Nephron progenitor cell (in vitro differentiated cells): ENCODE results near the gene RPL29.

Experiments used
- DNase-seq: peaks from one replicate; pipeline ENCODE4 v3.0.0; 2021
- H3K27ac Mint-ChIP-seq: 2 replicates; pipeline ENCODE4 v1.8.0; 2021; ENCODE audit warnings: mild to moderate bottlenecking, moderate library complexity, mixed read lengths
- H3K27me3 Mint-ChIP-seq: 2 replicates; pipeline ENCODE4 v1.8.0; 2021; ENCODE audit warnings: mild to moderate bottlenecking, low read depth, mixed read lengths; ENCODE audit not compliant: poor library complexity
- H3K36me3 Mint-ChIP-seq: 2 replicates; pipeline ENCODE4 v1.8.0; 2021; ENCODE audit warnings: low read depth, mixed read lengths
- H3K4me1 Mint-ChIP-seq: 2 replicates; pipeline ENCODE4 v1.8.0; 2021; ENCODE audit warnings: mixed read lengths
- H3K4me3 Mint-ChIP-seq: 2 replicates; pipeline ENCODE4 v1.8.0; 2021; ENCODE audit warnings: mild to moderate bottlenecking, moderate library complexity, mixed read lengths
- H3K9me3 Mint-ChIP-seq: 2 replicates; pipeline ENCODE4 v1.8.0; 2021; ENCODE audit warnings: mild to moderate bottlenecking, moderate library complexity, mixed read lengths
- CTCF ChIP-seq: fragments of 200-600 bp; sonication (generic); IDR thresholded peaks from 2 replicates; pipeline ENCODE4 v1.5.0; 2021; ENCODE audit warnings: antibody characterized with exemption

Gene RPL29

GRCh38 chr3:51963951-51964451 is 31.7 kb downstream of the RPL29 start:
- Mint-ChIP-seq H3K4me1 (peaks cover 66% of the 10 kb centered on the region), H3K27ac (no peak overlapping the region), H3K4me3 (peak overlapping the region; percentile 93), H3K27me3 (no peaks in the 10 kb centered on the region), H3K36me3 (peaks cover 20% of the 10 kb centered on the region), H3K9me3 (no peaks in the 10 kb centered on the region)
- no peak for TF ChIP-seq CTCF
- DNase-seq: peak; percentile 73

- Mint-ChIP-seq H3K36me3 (peaks cover 27% of the 10 kb centered on the region), H3K9me3 (no peaks in the 10 kb centered on the region), H3K27ac (no peak overlapping the region), H3K4me3 (no peak overlapping the region), H3K4me1 (peaks cover 55% of the 10 kb centered on the region), H3K27me3 (no peaks in the 10 kb centered on the region)
- no peak for DNase-seq
- no peak for TF ChIP-seq CTCF
Observed at GRCh38 chr3:51962854-51963530, 32.7 kb downstream of the RPL29 start.

- TF ChIP-seq CTCF: no peak
- DNase-seq: no peak
- H3K4me1 Mint-ChIP-seq: peaks cover 55% of the 10 kb centered on the region
- peak overlapping the region; percentile 77 for H3K27ac Mint-ChIP-seq
- H3K9me3 Mint-ChIP-seq: no peaks in the 10 kb centered on the region
- H3K4me3 Mint-ChIP-seq: no peak overlapping the region
- H3K36me3 Mint-ChIP-seq: peaks cover 27% of the 10 kb centered on the region
- no peaks in the 10 kb centered on the region for H3K27me3 Mint-ChIP-seq
Observed at GRCh38 chr3:51961602-51962569, 33.8 kb downstream of the RPL29 start.

- DNase-seq: no peak
- Mint-ChIP-seq H3K9me3 (no peaks in the 10 kb centered on the region), H3K27ac (peak overlapping the region; percentile 77), H3K4me3 (no peak overlapping the region), H3K27me3 (no peaks in the 10 kb centered on the region), H3K36me3 (peaks cover 27% of the 10 kb centered on the region), H3K4me1 (peaks cover 51% of the 10 kb centered on the region)
- TF ChIP-seq CTCF: no peak
Observed at GRCh38 chr3:51961011-51961410, 34.7 kb downstream of the RPL29 start.

DNA sequence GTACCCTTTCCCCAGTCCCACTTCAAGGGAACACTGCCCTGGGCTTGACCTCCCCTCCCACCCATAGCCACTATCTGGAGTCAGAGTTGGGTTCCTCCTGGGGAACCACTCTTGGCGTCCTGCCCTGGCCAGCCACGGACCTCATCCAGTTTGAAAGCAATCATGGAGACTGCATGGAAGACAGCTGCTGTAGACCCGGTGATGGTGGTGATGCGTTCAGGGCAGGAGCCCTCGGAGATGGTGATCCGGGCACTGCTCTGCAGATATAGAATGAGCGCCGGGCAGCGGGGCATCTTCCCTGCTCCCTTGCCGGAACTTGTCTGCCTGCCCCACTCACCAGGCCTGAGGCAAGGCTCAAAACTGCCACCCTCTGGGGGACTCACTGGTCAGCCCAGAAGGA is 35.3 kb downstream of the RPL29 start:
- peaks cover 27% of the 10 kb centered on the region for H3K36me3 Mint-ChIP-seq

More for the DNA sequence above, 35.3 kb downstream of the RPL29 start:
- DNase-seq: no peak
- no peak overlapping the region for H3K4me3 Mint-ChIP-seq
- TF ChIP-seq CTCF: no peak
- H3K27me3 Mint-ChIP-seq: no peaks in the 10 kb centered on the region
- H3K27ac Mint-ChIP-seq: no peak overlapping the region
- peaks cover 45% of the 10 kb centered on the region for H3K4me1 Mint-ChIP-seq
- H3K9me3 Mint-ChIP-seq: no peaks in the 10 kb centered on the region
